HG03064 (cell line): ENCODE results near the gene PTCH2.

Experiments used
- ATAC-seq: cut with Tn5 transposase; IDR thresholded peaks from one replicate; pipeline ENCODE4 v1.9.1; 2021; ENCODE audit warnings: low read depth; ENCODE audit not compliant: unreplicated experiment

Gene PTCH2, protein sequence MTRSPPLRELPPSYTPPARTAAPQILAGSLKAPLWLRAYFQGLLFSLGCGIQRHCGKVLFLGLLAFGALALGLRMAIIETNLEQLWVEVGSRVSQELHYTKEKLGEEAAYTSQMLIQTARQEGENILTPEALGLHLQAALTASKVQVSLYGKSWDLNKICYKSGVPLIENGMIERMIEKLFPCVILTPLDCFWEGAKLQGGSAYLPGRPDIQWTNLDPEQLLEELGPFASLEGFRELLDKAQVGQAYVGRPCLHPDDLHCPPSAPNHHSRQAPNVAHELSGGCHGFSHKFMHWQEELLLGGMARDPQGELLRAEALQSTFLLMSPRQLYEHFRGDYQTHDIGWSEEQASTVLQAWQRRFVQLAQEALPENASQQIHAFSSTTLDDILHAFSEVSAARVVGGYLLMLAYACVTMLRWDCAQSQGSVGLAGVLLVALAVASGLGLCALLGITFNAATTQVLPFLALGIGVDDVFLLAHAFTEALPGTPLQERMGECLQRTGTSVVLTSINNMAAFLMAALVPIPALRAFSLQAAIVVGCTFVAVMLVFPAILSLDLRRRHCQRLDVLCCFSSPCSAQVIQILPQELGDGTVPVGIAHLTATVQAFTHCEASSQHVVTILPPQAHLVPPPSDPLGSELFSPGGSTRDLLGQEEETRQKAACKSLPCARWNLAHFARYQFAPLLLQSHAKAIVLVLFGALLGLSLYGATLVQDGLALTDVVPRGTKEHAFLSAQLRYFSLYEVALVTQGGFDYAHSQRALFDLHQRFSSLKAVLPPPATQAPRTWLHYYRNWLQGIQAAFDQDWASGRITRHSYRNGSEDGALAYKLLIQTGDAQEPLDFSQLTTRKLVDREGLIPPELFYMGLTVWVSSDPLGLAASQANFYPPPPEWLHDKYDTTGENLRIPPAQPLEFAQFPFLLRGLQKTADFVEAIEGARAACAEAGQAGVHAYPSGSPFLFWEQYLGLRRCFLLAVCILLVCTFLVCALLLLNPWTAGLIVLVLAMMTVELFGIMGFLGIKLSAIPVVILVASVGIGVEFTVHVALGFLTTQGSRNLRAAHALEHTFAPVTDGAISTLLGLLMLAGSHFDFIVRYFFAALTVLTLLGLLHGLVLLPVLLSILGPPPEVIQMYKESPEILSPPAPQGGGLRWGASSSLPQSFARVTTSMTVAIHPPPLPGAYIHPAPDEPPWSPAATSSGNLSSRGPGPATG

DNA sequence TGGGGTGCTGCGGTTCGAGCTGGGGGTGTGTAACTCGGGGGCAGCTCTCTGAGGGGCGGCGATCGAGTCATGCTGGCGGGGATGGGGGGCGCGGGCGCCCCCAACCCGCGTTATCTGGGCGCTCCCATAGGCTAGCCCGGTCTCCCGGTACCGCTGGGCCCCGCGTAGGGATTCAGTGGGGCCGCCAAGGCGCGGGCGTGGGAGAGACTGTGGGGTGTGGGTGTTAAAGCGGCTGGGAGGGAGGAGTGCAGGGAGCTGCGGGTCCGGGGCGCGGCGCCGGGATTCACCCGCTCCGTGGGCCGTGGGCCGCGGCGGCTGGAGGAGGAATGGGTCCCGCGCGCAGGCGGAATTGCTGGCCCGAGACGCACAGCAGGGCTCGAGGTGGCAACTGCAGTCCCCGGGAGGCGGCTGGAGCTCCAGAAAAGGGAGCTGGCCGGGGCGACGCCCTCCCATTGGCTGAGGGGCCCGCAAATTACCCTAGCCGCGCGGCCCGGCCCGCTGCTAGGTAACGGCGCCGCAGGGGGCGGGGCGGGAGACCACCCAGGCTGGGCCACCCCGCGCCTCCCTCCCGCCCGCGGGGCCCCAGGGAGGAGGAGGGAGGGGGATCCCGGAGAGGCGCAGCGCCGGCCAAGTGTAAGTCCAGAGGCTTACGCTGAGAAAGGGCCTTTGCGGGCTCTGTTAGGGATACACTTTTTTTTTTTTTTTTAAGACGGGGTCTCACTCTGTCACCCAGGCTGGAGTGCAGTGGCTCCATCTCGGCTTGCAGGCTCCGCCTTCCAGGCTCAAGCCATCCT is at the start of gene PTCH2:
TSS of gene PTCH2 (minus strand) at position 392 of the 794 bp plus-strand sequence. CDS start at position 71, 321 bp downstream.
- ATAC-seq: no peak

- ATAC-seq: no peak
Measured at GRCh38 chr1:44890007-44890406, 47.0 kb upstream of the PTCH2 start.

- ATAC-seq: no peak
Measured at GRCh38 chr1:44885406-44885805, 42.4 kb upstream of the PTCH2 start.

GRCh38 chr1:44884746-44885145 is 41.7 kb upstream of the PTCH2 start:
- ATAC-seq: no peak

GRCh38 chr1:44881011-44881632 is 38.1 kb upstream of the PTCH2 start:
- ATAC-seq: no peak

- no peak for ATAC-seq
Measured at GRCh38 chr1:44874155-44874554, 31.1 kb upstream of the PTCH2 start.

DNA sequence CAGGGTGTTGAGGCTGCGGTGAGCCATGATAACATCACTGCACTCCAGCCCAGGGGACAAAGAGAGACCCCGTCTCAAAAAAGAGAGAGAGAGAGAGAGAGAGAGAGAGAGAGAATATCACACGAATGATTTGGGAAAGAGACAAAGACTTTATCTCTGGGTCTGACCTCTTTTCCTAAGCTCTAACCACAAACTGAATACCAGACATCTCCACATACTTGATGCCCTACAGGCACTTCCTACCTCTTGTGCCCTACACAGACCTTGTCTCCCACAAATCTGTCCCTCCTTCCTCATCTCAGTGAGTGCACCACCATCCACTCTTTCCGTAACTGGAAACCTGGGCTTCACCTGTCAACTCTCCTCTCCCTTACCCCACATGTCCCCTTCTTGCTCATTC is 27.0 kb upstream of the PTCH2 start:
- ATAC-seq: no peak

GRCh38 chr1:44867801-44868200 is 24.7 kb upstream of the PTCH2 start:
- no peak for ATAC-seq

- no peak for ATAC-seq
Measured at GRCh38 chr1:44862829-44863401, 19.9 kb upstream of the PTCH2 start.

DNA sequence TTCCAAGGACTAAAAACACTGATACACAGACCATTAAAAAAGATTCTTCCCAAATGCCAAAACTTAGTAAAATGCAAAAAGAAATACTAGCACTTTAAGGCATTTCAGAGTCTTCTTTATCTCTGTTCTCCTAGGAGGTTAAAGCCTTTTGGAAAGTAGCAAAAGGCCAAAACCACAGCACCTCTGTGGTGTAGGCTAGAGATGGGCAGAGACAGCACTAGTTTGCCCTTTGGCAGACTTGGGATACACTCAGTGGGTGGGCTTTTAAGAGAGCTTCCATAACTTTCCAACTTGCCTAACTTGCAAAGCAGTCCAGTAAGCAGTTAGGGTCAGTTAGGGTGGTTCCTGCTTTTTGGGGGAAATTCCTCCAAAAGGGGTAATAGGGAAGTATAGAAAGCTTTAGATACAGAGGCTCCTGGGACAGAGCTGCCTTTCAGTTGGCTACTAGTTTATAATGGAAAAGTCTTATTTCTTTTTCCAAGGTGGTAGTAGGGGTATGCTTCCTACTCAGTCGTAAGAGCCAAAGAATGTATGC is 17.9 kb upstream of the PTCH2 start:
- ATAC-seq: no peak

GRCh38 chr1:44860331-44860730 is 17.3 kb upstream of the PTCH2 start:
- no peak for ATAC-seq

GRCh38 chr1:44857446-44857845 is 14.4 kb upstream of the PTCH2 start:
- ATAC-seq: no peak

DNA sequence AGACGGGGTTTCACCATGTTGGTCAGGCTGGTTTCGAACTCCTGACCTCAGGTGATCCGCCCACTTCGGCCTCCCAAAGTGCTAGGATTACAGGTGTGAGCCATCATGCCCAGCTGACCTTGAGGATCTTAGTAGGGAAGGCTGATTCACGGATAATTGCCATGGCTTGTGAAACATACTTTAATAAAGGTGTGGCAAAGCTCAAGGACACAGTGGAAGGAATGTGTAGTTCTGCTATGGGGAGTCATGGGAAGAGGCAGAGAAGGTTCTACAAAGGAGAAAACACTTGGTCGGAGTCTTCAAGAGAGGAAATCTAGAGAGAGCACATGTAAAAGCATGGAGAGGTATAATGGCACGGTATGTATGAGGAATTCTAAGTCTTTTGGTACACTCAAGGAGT is 12.7 kb upstream of the PTCH2 start:
- no peak for ATAC-seq

DNA sequence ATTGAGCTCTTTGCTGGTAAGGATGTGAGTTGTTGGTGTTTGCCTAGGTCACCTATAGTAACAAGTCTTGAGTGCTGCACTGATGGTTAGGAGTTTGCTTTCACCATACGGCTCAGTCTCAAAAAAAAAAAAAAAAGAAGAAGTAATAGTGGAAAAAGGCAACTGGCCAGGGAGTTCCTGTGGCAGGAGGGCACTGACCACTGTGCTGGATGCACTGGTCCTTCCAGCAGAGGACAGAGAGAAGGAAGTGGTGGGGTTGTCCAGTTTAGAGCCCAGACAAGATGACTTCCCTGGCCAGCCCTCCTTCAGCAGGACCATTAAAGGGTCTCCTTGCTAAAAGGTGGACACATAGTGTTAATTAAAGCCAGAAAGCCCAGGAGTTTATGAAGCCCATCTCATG is 11.9 kb upstream of the PTCH2 start:
- ATAC-seq: no peak

DNA sequence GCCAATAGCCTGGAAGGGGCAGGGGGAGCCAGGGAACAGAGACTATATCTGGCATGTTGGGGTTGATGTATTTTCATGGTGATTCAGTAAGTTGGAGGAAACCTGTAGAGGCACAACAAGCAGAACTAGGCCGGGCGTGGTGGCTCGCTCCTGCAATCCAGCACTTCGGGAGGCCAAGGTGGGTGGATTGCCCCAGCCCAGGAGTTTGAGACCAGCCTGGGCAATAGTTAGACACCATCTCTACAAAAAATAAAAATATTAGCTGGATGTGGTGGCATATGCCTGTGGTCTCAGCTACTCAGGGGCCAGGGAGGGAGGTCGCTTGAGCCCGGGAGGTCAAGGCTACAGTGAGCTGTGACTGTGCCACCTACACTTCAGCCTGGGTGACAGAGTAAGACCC is 10.1 kb upstream of the PTCH2 start:
- no peak for ATAC-seq

GRCh38 chr1:44851308-44851707 is 8.3 kb upstream of the PTCH2 start:
- ATAC-seq: no peak

DNA sequence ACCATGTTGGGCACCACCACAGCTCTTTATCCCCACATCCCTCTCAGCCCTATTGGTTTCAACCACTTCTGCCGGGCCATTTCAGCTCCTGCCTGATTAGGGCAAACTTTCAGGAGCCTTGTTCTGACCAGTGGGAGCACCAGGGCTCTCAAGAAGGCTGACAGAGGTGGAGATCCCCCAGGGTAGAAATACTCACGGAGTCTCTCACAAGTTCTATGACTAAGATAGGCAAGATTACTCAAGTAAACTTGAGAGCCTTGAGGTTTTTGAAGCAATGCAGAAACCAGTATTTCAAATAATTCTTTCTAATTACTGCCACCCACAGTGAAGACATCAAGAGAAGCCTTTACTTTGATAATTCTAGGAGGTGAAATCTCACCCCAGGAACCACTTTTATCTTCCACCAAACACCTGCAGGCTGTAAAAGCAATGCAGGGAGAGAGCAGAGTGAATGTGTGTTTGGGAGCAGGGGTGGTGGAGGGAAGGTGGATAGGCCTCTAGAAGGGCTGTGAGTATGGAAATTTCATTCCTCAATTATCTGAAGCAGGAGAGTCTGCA is 6.6 kb upstream of the PTCH2 start:
- no peak for ATAC-seq

- no peak for ATAC-seq
Measured at GRCh38 chr1:44848456-44849181, 5.6 kb upstream of the PTCH2 start.
